ENCODE measurements around the gene ENPP7. TPM values are rescaled to one million over a fixed set of nuclear protein-coding genes. Genes with fewer than 3 reads are reported as not detected.
A peak's percentile ranks its signal among the peaks of the same experiment; 100 is the strongest.

Gene ENPP7
- total and polyA plus RNA-seq, 4 donors = 0.31 TPM; not detected in 3

- DNase-seq = peak in 2 of 3 donors; percentile 37 to 39
- H3K9me3 ChIP-seq (ENCODE audit: control insufficient read depth in 4 of 4, insufficient read depth in 3 of 4, low read length in 3 of 4) = no peaks in the 10 kb centered on the region
- ATAC-seq (ENCODE audit: insufficient read depth, low FRiP score) = no peak
- TF ChIP-seq CTCF (IDR thresholded peaks at IDR 0.05; ENCODE audit: control extremely low read depth, extremely low read depth) = no peak
- H3K36me3 ChIP-seq (ENCODE audit: control insufficient read depth in 4 of 4, insufficient read depth in 4 of 4, low read length in 4 of 4) = peaks cover 0 to 7% (median 0%) of the 10 kb centered on the region in 4 donors
- no peak overlapping the region for H3K4me3 ChIP-seq
- WGBS, 2 donors = 7 to 8% methylated on average over 66 to 68 of the region's 68 CpGs
- peaks cover 0 to 43% (median 6%) of the 10 kb centered on the region in 5 donors for H3K4me1 ChIP-seq (ENCODE audit: control insufficient read depth in 5 of 5, insufficient read depth in 5 of 5, low read length in 5 of 5)
- no peak overlapping the region for H3K27ac ChIP-seq (ENCODE audit: low read depth in 1 of 2, low read length in 1 of 2)
- peaks cover 0 to 45% (median 41%) of the 10 kb centered on the region in 3 donors for H3K27me3 ChIP-seq (ENCODE audit: control insufficient read depth in 3 of 3, insufficient read depth in 3 of 3, low read length in 2 of 3)
- H3K9ac ChIP-seq (ENCODE audit: insufficient read depth in 1 of 2, low read length in 2 of 2) = no peak overlapping the region
Observed at GRCh38 chr17:79790805-79791734, 60.3 kb downstream of the ENPP7 start.

- Histone ChIP-seq H3K9me3 (ENCODE audit: control insufficient read depth in 4 of 4, insufficient read depth in 3 of 4, low read length in 3 of 4) (no peaks in the 10 kb centered on the region), H3K36me3 (ENCODE audit: control insufficient read depth in 4 of 4, insufficient read depth in 4 of 4, low read length in 4 of 4) (peaks cover 0 to 7% (median 0%) of the 10 kb centered on the region in 4 donors), H3K4me3 (no peak overlapping the region), H3K27ac (ENCODE audit: low read depth in 1 of 2, low read length in 1 of 2) (no peak overlapping the region), H3K27me3 (ENCODE audit: control insufficient read depth in 3 of 3, insufficient read depth in 3 of 3, low read length in 2 of 3) (peaks cover 0 to 45% (median 41%) of the 10 kb centered on the region in 3 donors), H3K4me1 (ENCODE audit: control insufficient read depth in 5 of 5, insufficient read depth in 5 of 5, low read length in 5 of 5) (peaks cover 0 to 47% (median 10%) of the 10 kb centered on the region in 5 donors), H3K9ac (ENCODE audit: insufficient read depth in 1 of 2, low read length in 2 of 2) (no peak overlapping the region)
- 8 to 9% methylated on average over 26 of the region's 26 CpGs for WGBS, 2 donors
- no peak for DNase-seq
- no peak for ATAC-seq (ENCODE audit: insufficient read depth, low FRiP score)
- no peak for TF ChIP-seq CTCF (IDR thresholded peaks at IDR 0.05; ENCODE audit: control extremely low read depth, extremely low read depth)
Observed at GRCh38 chr17:79791735-79792161, 61.0 kb downstream of the ENPP7 start.

Small RNA genes within 50 kb of the gene (small RNA-seq; reads per million reads assigned to genes)
- gene MIR4739 (ENCODE audit: low replicate concordance) = not detected

Other genes starting within 250 kb of the ENPP7 start
- under 1 TPM in 1 of 2 donors, not detected in 1; 0.09 TPM for gene RBFOX3, start 119.9 kb upstream of the ENPP7 start, total RNA-seq
- gene RBFOX3, start 119.9 kb upstream of the ENPP7 start, polyA plus RNA-seq = under 1 TPM in 1 of 2 donors, not detected in 1; 0.10 TPM
- gene CBX2, start 47.2 kb downstream of the ENPP7 start, total RNA-seq = 10 to 100 TPM in 1 of 2 donors, 1 to 10 TPM in 1; 3.8 to 13.5 TPM
- gene CBX2, start 47.2 kb downstream of the ENPP7 start, polyA plus RNA-seq = 1 to 10 TPM; 1.4 to 2.2 TPM
- 1 to 10 TPM; 4.8 to 9.3 TPM for gene CBX8, start 66.1 kb downstream of the ENPP7 start, total RNA-seq
- 1 to 10 TPM; 5.5 TPM for gene CBX8, start 66.1 kb downstream of the ENPP7 start, polyA plus RNA-seq
- 10 to 100 TPM; 18.2 to 32.0 TPM for gene CBX4, start 108.5 kb downstream of the ENPP7 start, total RNA-seq
- gene CBX4, start 108.5 kb downstream of the ENPP7 start, polyA plus RNA-seq = 10 to 100 TPM; 12.8 to 16.7 TPM